ENCODE measurements around the gene OOSP2. TPM values are rescaled to one million over a fixed set of nuclear protein-coding genes. Genes with fewer than 3 reads are reported as not detected.

OOSP2 gene
- total RNA-seq, 4 donors from 2014 or later: not detected

DNA sequence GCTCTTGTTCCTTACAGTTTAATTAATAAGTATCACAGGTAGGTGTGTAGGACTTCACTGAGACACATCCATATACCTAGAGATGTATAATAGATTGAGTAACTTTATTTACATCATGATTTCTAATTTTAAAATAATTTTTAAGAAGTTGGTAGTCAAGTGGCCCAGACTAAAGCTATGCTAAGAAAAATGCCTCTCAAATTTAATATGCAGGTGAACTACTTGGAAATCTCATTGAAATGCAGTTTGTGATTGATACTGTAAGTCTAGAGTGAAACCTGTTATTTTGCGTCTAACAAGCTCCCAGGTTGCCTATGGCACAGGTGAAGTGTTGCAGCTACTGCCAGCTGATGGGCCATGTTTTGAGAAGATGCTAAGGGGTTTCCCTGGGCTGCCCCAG is 23.3 kb upstream of the OOSP2 start, which contains the start of gene OOSP4B:
Gene OOSP4B (plus strand): TSS at position 301 of the 400 bp plus-strand sequence.
- TF ChIP-seq, protein P1, sequence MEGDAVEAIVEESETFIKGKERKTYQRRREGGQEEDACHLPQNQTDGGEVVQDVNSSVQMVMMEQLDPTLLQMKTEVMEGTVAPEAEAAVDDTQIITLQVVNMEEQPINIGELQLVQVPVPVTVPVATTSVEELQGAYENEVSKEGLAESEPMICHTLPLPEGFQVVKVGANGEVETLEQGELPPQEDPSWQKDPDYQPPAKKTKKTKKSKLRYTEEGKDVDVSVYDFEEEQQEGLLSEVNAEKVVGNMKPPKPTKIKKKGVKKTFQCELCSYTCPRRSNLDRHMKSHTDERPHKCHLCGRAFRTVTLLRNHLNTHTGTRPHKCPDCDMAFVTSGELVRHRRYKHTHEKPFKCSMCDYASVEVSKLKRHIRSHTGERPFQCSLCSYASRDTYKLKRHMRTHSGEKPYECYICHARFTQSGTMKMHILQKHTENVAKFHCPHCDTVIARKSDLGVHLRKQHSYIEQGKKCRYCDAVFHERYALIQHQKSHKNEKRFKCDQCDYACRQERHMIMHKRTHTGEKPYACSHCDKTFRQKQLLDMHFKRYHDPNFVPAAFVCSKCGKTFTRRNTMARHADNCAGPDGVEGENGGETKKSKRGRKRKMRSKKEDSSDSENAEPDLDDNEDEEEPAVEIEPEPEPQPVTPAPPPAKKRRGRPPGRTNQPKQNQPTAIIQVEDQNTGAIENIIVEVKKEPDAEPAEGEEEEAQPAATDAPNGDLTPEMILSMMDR (IDR thresholded peaks at IDR 0.05; ENCODE audit: low read depth): no peak

DNA sequence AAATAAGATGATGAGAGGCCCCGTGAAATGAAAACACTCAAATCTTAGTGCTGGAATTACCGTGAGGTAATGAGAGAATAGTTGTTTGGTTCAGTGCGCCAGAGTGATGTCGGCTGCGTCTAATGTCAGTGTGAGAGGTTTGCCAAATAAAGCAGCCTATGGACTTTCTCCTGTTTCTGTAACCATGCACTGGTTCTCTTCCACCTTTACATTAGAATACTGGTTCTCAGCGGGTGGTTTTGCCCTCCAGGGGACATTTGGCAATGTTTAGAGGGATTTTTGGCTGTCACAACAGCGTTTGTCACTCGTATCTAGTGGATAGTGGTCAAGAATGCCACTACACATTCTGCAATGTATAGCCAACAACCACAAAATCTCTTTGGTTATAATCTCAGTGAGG is 22.2 kb upstream of the OOSP2 start:
- TF ChIP-seq, protein P1 (IDR thresholded peaks at IDR 0.05; ENCODE audit: low read depth): no peak

DNA sequence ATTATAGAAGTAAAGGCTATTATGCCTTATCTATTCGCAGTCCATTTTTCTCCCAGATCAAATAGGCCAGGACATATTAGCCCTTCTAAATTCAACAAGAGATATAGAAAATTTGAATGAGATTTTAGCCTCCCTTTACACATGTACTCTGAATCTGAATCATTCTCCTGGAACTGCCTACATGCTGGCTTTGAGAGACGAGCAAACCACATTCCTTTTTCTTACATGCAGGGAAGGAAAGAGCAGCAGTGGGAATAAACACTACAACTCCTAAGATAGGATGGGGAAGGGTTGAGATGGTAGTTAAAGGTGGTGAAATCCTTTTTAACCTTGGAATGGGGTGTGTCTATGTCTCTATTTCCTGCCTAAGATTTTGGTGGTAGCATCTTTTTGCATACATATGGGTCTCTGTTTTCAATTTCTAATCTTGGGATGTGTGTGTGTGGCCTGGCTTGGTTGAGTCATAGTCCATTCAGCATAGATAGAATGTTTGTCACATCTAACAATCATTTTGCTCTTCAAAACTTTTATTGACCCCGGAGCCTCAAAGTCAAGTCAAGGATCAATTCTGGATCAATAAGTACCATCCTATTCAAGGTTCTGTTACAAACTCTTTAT is 11.1 kb upstream of the OOSP2 start:
- TF ChIP-seq, protein P1 (IDR thresholded peaks at IDR 0.05; ENCODE audit: low read depth): no peak

DNA sequence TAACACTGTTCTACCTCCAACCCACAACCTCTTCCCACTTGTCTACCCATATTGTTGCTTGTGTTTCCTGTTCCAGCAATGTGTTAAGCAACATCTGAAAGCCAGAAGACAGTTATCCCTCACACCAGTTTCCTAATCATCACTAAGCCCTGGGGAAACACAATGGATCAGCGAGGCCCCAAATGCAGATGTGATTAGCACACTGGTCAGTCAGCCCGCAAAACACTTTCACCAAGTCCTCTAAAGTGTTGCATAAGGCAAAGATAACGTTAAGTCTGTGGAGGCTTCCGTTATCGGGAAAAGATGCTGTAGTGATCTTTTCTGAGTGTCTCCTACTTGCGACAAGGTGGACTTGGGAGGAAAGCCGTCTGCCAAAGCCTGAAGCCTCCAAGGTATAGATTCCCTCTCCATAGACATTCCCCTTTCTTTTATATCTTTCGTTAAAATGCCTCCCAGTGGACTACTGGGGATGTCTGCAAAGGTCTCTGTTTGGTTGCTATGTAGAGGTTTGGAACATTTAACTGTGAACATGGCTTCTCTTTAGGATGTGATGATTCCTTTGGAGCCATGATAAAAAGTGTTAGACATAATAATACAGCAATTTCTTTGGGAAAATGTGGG is 16.2 kb downstream of the OOSP2 start, which contains the start of gene MS4A3:
Gene MS4A3 (plus strand): TSS at position 317 of the 621 bp plus-strand sequence. CDS start 4,496 bp downstream, outside the sequence.
- TF ChIP-seq, protein P1 (IDR thresholded peaks at IDR 0.05; ENCODE audit: low read depth): no peak

- TF ChIP-seq, protein P1 (IDR thresholded peaks at IDR 0.05; ENCODE audit: low read depth): no peak
These were observed 18.8 kb downstream of the OOSP2 start for GRCh38 chr11:60059052-60059451.

- TF ChIP-seq, protein P1 (IDR thresholded peaks at IDR 0.05; ENCODE audit: low read depth): no peak
These were observed 19.5 kb downstream of the OOSP2 start for GRCh38 chr11:60059521-60060240.

GRCh38 chr11:60064111-60064510 is 23.9 kb downstream of the OOSP2 start:
- TF ChIP-seq, protein P1 (IDR thresholded peaks at IDR 0.05; ENCODE audit: low read depth): no peak

All from subcutaneous adipose tissue (tissue), 4 donors.